K562 (cell line): Measurements from ENCODE around the gene DUSP28. TPM values are rescaled to one million over a fixed set of nuclear protein-coding genes. Genes with fewer than 3 reads are reported as not detected.

Source experiments
- CREB3L1 ChIP-seq: fragments of 450-650 bp; IDR thresholded peaks from 2 replicates; pipeline ENCODE4 v1.6.1; 2014; ENCODE audit warnings: low read depth, mild to moderate bottlenecking, moderate library complexity, borderline replicate concordance
- CTBP1 ChIP-seq: fragments of 450-650 bp; IDR thresholded peaks from 2 replicates; pipeline ENCODE4 v1.6.1; 2016; ENCODE audit warnings: borderline replicate concordance
- ETS1 ChIP-seq: conservative IDR thresholded peaks from 2 replicates; pipeline ENCODE4 v1.6.1; 2011; ENCODE audit warnings: low read depth, mild to moderate bottlenecking, low read length; ENCODE audit not compliant: control insufficient read depth
- HINFP ChIP-seq: fragments of 450-650 bp; conservative IDR thresholded peaks from 2 replicates; pipeline ENCODE4 v1.6.1; 2016; ENCODE audit warnings: missing genetic modification characterization, low read depth, mild to moderate bottlenecking, control low read depth, missing compliant biosample characterization
- IRF2 ChIP-seq: sonication (generic); formaldehyde crosslinking; IDR thresholded peaks from 2 replicates; pipeline ENCODE4 v1.8.1; 2022; ENCODE audit warnings: mild to moderate bottlenecking, missing genetic modification reagents
- KAT2B ChIP-seq: IDR thresholded peaks from one replicate; pipeline ENCODE4 v1.6.1; 2012; ENCODE audit warnings: low read depth, mild to moderate bottlenecking, control low read depth, inconsistent platforms, low read length, moderate library complexity
- MLX ChIP-seq, 2 experiments: fragments of 450-650 bp in 1 of 2; sonication (generic) in 1 of 2; formaldehyde crosslinking; conservative IDR thresholded peaks; 2 replicates each; pipeline versions ENCODE4 v1.4.0 to v1.8.1; 2020 to 2022; ENCODE audit warnings: mild to moderate bottlenecking in 1 of 2, missing genetic modification reagents in 1 of 2
- RUNX1 ChIP-seq: sonication (generic); IDR thresholded peaks from 2 replicates; pipeline ENCODE4 v1.6.1; 2016; ENCODE audit warnings: antibody characterized with exemption, low read depth
- SNRNP70 ChIP-seq: fragments of 200-400 bp; formaldehyde crosslinking; optimal IDR thresholded peaks from 2 replicates; pipeline ENCODE3; 2017; ENCODE audit warnings: low read depth, low read length
- UBTF ChIP-seq, 2 experiments: IDR thresholded peaks; 2 replicates each; pipeline ENCODE4 v1.6.1; 2012; ENCODE audit warnings: improper control_type of control experiment in 2 of 2, low read depth in 2 of 2, low read length in 2 of 2, borderline replicate concordance in 1 of 2
- ZBTB49 ChIP-seq: sonication (generic); formaldehyde crosslinking; IDR thresholded peaks from 2 replicates; pipeline ENCODE4 v1.8.0; 2022; ENCODE audit warnings: missing genetic modification reagents, mild to moderate bottlenecking, borderline replicate concordance
- ZNF232 ChIP-seq: sonication (generic); formaldehyde crosslinking; IDR thresholded peaks from 2 replicates; pipeline ENCODE4 v1.8.0; 2022; ENCODE audit warnings: mild to moderate bottlenecking, missing genetic modification reagents
- ZNF395 ChIP-seq: fragments of 200-800 bp; sonication (Bioruptor generic); IDR thresholded peaks from 2 replicates; pipeline ENCODE4 v1.6.1; 2017; ENCODE audit warnings: missing genetic modification characterization, missing compliant biosample characterization
- ZNF699 ChIP-seq: fragments of 250-450 bp; sonication (Bioruptor Pico); IDR thresholded peaks from 2 replicates; pipeline ENCODE4 v1.8.0; 2021; ENCODE audit warnings: mild to moderate bottlenecking, moderate library complexity; ENCODE audit not compliant: insufficient replicate concordance
- polyA plus RNA-seq, 8 experiments: library from polyadenylated mRNA; depleted of rRNA in 4 of 8; stranded (reverse) in 5 of 8; unstranded in 3 of 8; fragments of >200 nt; fragmentation: Nextera tagmentation in 2 of 8; fragmentation: Illumina TruSeq in 1 of 8; extraction: Ambion mirVana in 2 of 8; extraction: Trizol in 1 of 8; gene quantifications; 2 replicates each; pipeline versions ENCODE4 v1.2.1 to v1.2.3, GENCODE V29; 2011 to 2014; ENCODE audit warnings: inconsistent platforms in 1 of 8, missing spikeins in 1 of 8
- total RNA-seq, 7 experiments: library from RNA; depleted of rRNA in 6 of 7; stranded (reverse); fragments of >200 nt in 6 of 7; fragmentation: Illumina TruSeq in 2 of 7; extraction: Trizol in 2 of 7; gene quantifications; 2 replicates each; pipeline versions ENCODE4 v1.2.1 to v1.2.3, GENCODE V29; 2011 to 2021; ENCODE audit warnings: low replicate concordance in 1 of 7

The DUSP28 gene
- total and polyA plus RNA-seq, 9 of the 15 experiments (the other 6 are each of a cell fraction or from before 2014, with no cell fraction given): 2.8 to 8.1 (median 4.2) TPM

GRCh38 chr2:240604291-240604938 is 44.3 kb downstream of the DUSP28 start (continued):
- TF ChIP-seq ZBTB49 (no peak), RUNX1 (no peak), SNRNP70 (no peak), ZNF232 (CRISPR knock-in tag) (no peak), ZNF395 (CRISPR knock-in tag) (no peak), MLX (CRISPR knock-in tag; conservative IDR thresholded peaks at IDR 0.05) (no peak), IRF2 (no peak), KAT2B (no peak), UBTF (IDR thresholded peaks at IDR 0.05; ENCODE audit: borderline replicate concordance in 1 of 2, low read depth in 2 of 2, low read length in 2 of 2) (0 out of 4 replicates have a peak, but pooled peaks of 1 of the 2 experiments have one; percentile 60), ZNF699 (CRISPR knock-in tag) (no peak), CTBP1 (peak; percentile 80), HINFP (tag) (no peak), CREB3L1 (no peak), ETS1 (peak; percentile 64; the same call in 1 of the 2 replicates)
